HCT116 (cell line): ENCODE results near the gene MIB2.

Source experiments
- CBX3 ChIP-seq: IDR thresholded peaks from 2 replicates; pipeline ENCODE4 v1.6.1; 2012; ENCODE audit warnings: low read depth
- CEBPB ChIP-seq: IDR thresholded peaks from 2 replicates; pipeline ENCODE4 v1.6.1; 2012; ENCODE audit warnings: low read depth
- CTCF ChIP-seq, 3 experiments: fragments of 200-600 bp in 1 of 3; sonication (generic) in 1 of 3; IDR thresholded peaks in 2 of 3; conservative IDR thresholded peaks in 1 of 3; 2 replicates each; pipeline ENCODE4 v1.5.1; 2012 to 2017; ENCODE audit warnings: low read depth in 2 of 3, low read length in 2 of 3, antibody characterized with exemption in 1 of 3, borderline replicate concordance in 1 of 3, control low read depth in 1 of 3, mild to moderate bottlenecking in 1 of 3, mixed read lengths in 1 of 3, mixed run types in 1 of 3, moderate library complexity in 1 of 3; ENCODE audit not compliant: insufficient read depth in 1 of 3
- EZH2 ChIP-seq: fragments of 200-600 bp; sonication (generic); IDR thresholded peaks from 2 replicates; pipeline ENCODE4 v1.6.1; 2017; ENCODE audit warnings: antibody characterized with exemption, mixed run types
- EZH2phosphoT487 ChIP-seq: fragments of 200-600 bp; IDR thresholded peaks from 2 replicates; pipeline ENCODE4 v1.6.1; 2018; ENCODE audit warnings: antibody characterized with exemption, borderline replicate concordance
- JUND ChIP-seq: IDR thresholded peaks from 2 replicates; pipeline ENCODE4 v1.6.1; 2012
- MAX ChIP-seq: IDR thresholded peaks from 2 replicates; pipeline ENCODE4 v1.6.1; 2012
- POLR2A ChIP-seq: IDR thresholded peaks from 2 replicates; pipeline ENCODE4 v1.7.0; 2011; ENCODE audit warnings: borderline replicate concordance; ENCODE audit not compliant: insufficient read depth, insufficient read length; ENCODE audit errors: extremely low read depth
- POLR2AphosphoS5 ChIP-seq: IDR thresholded peaks from 2 replicates; pipeline ENCODE4 v1.6.1; 2011; ENCODE audit warnings: mild to moderate bottlenecking, low read depth, low read length, moderate library complexity
- RAD21 ChIP-seq: IDR thresholded peaks from 2 replicates; pipeline ENCODE4 v1.6.1; 2012; ENCODE audit warnings: low read depth, mild to moderate bottlenecking
- REST ChIP-seq: IDR thresholded peaks from 2 replicates; pipeline ENCODE4 v1.6.1; 2012; ENCODE audit warnings: low read depth
- SP1 ChIP-seq: IDR thresholded peaks from 2 replicates; pipeline ENCODE4 v1.6.1; 2012; ENCODE audit warnings: low read depth
- YY1 ChIP-seq: IDR thresholded peaks from 2 replicates; pipeline ENCODE4 v1.6.1; 2011; ENCODE audit warnings: low read length, low read depth, moderate library complexity, mild to moderate bottlenecking; ENCODE audit not compliant: insufficient replicate concordance; ENCODE audit errors: extremely low read depth
- TF ChIP-seq, protein P1 (sequence below): IDR thresholded peaks from 2 replicates; pipeline ENCODE4 v1.6.1; 2012

DNA sequence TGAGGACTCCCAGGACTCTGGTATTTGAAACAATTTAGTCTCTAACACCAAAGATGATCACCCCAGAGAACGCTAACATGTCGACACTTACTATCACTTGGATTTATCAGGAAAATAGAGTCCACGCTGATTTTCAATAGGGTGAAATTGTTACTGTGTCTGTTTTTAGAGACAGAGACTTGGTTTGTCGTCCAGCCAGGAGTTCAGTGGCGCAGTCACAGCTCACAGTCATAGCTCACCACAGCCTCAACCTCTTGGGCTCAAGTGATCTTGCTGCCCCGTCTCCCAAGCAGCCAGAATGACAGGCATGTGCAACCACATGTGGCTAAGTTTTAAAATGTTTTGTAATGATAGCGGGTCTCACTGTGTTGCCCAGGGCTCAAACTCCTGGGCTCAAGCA is 46.0 kb upstream of the MIB2 start:
- TF ChIP-seq CTCF (IDR thresholded peaks at IDR 0.05 in 2 of 3, conservative IDR thresholded peaks at IDR 0.05 in 1 of 3; ENCODE audit: borderline replicate concordance in 1 of 3, insufficient read depth in 1 of 3, low read depth in 2 of 3, low read length in 2 of 3), result no peak
- no peak for TF ChIP-seq REST
- TF ChIP-seq POLR2A, result no peak
- TF ChIP-seq, protein P1, sequence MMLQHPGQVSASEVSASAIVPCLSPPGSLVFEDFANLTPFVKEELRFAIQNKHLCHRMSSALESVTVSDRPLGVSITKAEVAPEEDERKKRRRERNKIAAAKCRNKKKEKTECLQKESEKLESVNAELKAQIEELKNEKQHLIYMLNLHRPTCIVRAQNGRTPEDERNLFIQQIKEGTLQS, result no peak
- TF ChIP-seq EZH2, result no peak
- TF ChIP-seq CBX3, result no peak
- TF ChIP-seq JUND, result no peak
- TF ChIP-seq RAD21, result no peak
- TF ChIP-seq EZH2phosphoT487, result no peak
- no peak for TF ChIP-seq YY1
- TF ChIP-seq POLR2AphosphoS5, result no peak
- no peak for TF ChIP-seq MAX
- no peak for TF ChIP-seq SP1
- TF ChIP-seq CEBPB, result no peak
